Uterus (tissue), 4 donors: ENCODE data around the gene AACS. TPM values are rescaled to one million over a fixed set of nuclear protein-coding genes. Genes with fewer than 3 reads are reported as not detected.
"Not testable (repeated sequence)": the region's sequence is repeated elsewhere in the genome, so short reads cannot be mapped to it uniquely, and the experiment has no call there.

Experiments used
- DNase-seq, 2 donors: peaks; one replicate each; pipeline ENCODE4 v3.0.0-alpha.2; 2019 to 2020
- H3K27ac ChIP-seq, 2 donors: fragments of 200-600 bp; sonication (generic); 1 replicate in 1 of 2; 2 replicates in 1 of 2; pipeline ENCODE4 v1.5.1; 2016 to 2018
- H3K27me3 ChIP-seq, 2 donors: fragments of 200-600 bp; sonication (generic); one replicate each; pipeline ENCODE4 v1.5.1; 2018 to 2019; ENCODE audit warnings: control low read depth in 1 of 2
- H3K36me3 ChIP-seq, 2 donors: fragments of 200-600 bp; sonication (generic); one replicate each; pipeline ENCODE4 v1.5.1; 2019; ENCODE audit warnings: control low read depth in 1 of 2
- H3K4me1 ChIP-seq, 2 donors: fragments of 200-600 bp; sonication (generic); one replicate each; pipeline ENCODE4 v1.5.1; 2018 to 2019; ENCODE audit warnings: control low read depth in 1 of 2
- H3K4me3 ChIP-seq, 2 donors: fragments of 200-600 bp; sonication (generic); 1 replicate in 1 of 2; 2 replicates in 1 of 2; pipeline ENCODE4 v1.5.1; 2018 to 2019; ENCODE audit warnings: mild to moderate bottlenecking in 1 of 2
- H3K9me3 ChIP-seq, 2 donors: fragments of 200-600 bp; sonication (generic); one replicate each; pipeline ENCODE4 v1.5.1; 2019; ENCODE audit warnings: control low read depth in 1 of 2
- POLR2A ChIP-seq, 2 donors: fragments of 450-650 bp; IDR thresholded peaks; one replicate each; pipeline ENCODE4 v1.6.1; 2016; ENCODE audit warnings: antibody characterized with exemption in 2 of 2, mild to moderate bottlenecking in 1 of 2, moderate library complexity in 1 of 2
- intact Hi-C: fragments of 100-400 bp; cut with DNase I; formaldehyde crosslinking; loops from one replicate; pipeline ENCODE4 v1.15.1; 2023; ENCODE audit warnings: low total_unique reads
- total RNA-seq, 4 donors: library from RNA; depleted of rRNA in 3 of 4; stranded (reverse); fragments of >200 nt in 3 of 4; gene quantifications; one replicate each; pipeline versions ENCODE4 v1.1.0 to v1.2.4, GENCODE V29; 2014 to 2023
- TF ChIP-seq, protein P1 (sequence below), 4 experiments: fragments of 200-600 bp in 2 of 4; fragments of 450-650 bp in 2 of 4; sonication (generic) in 2 of 4; IDR thresholded peaks; one replicate each; pipeline ENCODE4 v1.5.1; 2016 to 2019; ENCODE audit warnings: antibody characterized with exemption in 4 of 4, mild to moderate bottlenecking in 2 of 4, moderate library complexity in 1 of 4
- donor health status: DM: yes; HTN: yes; CAD: no.

The AACS gene
- total RNA-seq, 4 donors from 2014 or later = 7.6 to 22.3 (median 20.0) TPM

DNA sequence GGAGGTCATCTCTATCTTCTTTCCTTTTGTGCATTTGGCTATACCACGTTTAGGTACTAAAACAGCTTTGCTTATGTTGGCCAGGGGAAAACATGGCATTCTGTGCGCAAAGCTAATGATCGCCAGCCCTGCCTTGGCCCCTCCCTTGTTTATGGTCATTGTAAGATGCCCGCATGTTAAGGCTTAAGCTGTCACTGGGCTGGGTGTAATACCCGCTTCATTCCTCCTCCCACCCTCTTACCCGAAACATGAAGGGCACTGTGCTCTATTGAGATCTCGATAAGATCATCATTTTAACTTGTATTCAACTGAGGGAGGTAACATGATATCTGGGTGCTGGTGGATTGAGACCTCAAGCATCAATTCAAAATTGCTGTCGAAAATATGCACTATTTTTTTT, 37.1 kb upstream of the AACS start:
- H3K27me3 ChIP-seq = no peaks in the 10 kb centered on the region
- H3K36me3 ChIP-seq = no peaks in the 10 kb centered on the region
- no peaks in the 10 kb centered on the region for H3K4me1 ChIP-seq
- no peak overlapping the region for H3K27ac ChIP-seq
- intact Hi-C loops = no loop called here
- no peak for TF ChIP-seq POLR2A (IDR thresholded peaks at IDR 0.05)
- TF ChIP-seq, protein P1, sequence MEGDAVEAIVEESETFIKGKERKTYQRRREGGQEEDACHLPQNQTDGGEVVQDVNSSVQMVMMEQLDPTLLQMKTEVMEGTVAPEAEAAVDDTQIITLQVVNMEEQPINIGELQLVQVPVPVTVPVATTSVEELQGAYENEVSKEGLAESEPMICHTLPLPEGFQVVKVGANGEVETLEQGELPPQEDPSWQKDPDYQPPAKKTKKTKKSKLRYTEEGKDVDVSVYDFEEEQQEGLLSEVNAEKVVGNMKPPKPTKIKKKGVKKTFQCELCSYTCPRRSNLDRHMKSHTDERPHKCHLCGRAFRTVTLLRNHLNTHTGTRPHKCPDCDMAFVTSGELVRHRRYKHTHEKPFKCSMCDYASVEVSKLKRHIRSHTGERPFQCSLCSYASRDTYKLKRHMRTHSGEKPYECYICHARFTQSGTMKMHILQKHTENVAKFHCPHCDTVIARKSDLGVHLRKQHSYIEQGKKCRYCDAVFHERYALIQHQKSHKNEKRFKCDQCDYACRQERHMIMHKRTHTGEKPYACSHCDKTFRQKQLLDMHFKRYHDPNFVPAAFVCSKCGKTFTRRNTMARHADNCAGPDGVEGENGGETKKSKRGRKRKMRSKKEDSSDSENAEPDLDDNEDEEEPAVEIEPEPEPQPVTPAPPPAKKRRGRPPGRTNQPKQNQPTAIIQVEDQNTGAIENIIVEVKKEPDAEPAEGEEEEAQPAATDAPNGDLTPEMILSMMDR (IDR thresholded peaks at IDR 0.05) = no peak
- no peaks in the 10 kb centered on the region for H3K9me3 ChIP-seq
- no peak overlapping the region for H3K4me3 ChIP-seq
- DNase-seq = no peak

- TF ChIP-seq POLR2A (IDR thresholded peaks at IDR 0.05) = no peak
- TF ChIP-seq, protein P1 (IDR thresholded peaks at IDR 0.05) = no peak
- Histone ChIP-seq H3K27ac (no peak overlapping the region), H3K4me3 (no peak overlapping the region), H3K4me1 (no peaks in the 10 kb centered on the region), H3K36me3 (no peaks in the 10 kb centered on the region), H3K9me3 (no peaks in the 10 kb centered on the region), H3K27me3 (no peaks in the 10 kb centered on the region)
- no peak for DNase-seq
- intact Hi-C loops = no loop called here
Observed at GRCh38 chr12:125029761-125030358, 35.4 kb upstream of the AACS start.

DNA sequence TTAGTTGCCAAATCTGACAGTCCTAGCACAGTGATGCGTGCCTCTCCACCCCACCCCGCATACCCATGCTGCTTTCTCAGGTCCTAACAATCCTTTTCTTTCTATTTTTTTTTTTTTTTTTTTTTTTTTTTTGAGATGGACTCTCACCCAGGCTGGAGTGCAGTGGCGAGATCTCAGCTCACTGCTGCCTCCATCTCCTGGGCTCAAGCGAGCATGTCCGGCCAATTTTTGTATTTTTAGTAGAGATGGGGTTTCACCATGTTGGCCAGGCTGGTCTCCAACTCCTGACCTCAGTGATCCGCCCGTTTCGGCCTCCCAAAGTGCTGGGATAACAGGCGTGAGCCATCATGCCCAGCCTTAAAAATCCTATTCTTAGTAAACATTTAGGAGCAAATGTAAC, 33.8 kb upstream of the AACS start:
- H3K4me3 ChIP-seq, H3K4me1 ChIP-seq, H3K36me3 ChIP-seq, H3K27ac ChIP-seq, H3K27me3 ChIP-seq, intact Hi-C loops, H3K9me3 ChIP-seq, DNase-seq: not testable (repeated sequence)

DNA sequence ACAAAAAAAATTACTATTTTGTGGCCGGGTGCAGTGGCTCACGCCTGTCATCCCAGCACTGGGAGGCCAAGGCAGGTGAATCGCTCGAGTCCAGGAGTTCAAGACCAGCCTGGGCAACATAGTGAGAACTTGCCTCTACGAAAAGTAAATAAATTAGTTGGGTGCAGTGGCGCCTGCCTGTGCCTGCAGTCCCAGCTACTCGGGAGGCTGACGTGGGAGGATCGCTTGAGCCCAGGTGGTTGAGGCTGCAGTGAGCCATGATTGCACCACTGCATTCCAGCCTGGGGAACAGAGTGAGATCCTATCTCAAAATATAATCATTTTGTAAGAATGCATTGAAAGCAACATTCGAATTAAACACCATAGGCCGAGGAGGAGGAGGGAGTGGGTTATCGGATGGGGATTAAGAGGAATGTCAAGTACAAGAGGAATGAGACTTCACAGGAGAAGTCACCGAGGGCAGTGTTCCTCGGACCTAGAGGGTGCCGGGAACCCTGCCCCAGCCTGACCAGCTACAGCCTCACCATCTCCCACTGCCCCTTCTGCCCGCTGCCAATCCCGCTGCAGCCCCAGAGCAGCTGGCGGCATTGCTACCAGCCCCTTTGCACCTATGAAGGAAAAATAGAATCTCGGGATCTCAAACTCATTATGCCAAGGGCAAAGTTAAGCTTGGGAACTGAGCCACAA, 32.6 kb upstream of the AACS start:
- H3K4me1 ChIP-seq = no peaks in the 10 kb centered on the region
- intact Hi-C loops = no loop called here
- H3K27me3 ChIP-seq = no peaks in the 10 kb centered on the region
- TF ChIP-seq, protein P1 (IDR thresholded peaks at IDR 0.05) = no peak
- TF ChIP-seq POLR2A (IDR thresholded peaks at IDR 0.05) = no peak
- no peaks in the 10 kb centered on the region for H3K9me3 ChIP-seq
- no peak overlapping the region for H3K27ac ChIP-seq
- no peak overlapping the region for H3K4me3 ChIP-seq
- no peak for DNase-seq
- H3K36me3 ChIP-seq = no peaks in the 10 kb centered on the region

GRCh38 chr12:125033288-125033687, 31.9 kb upstream of the AACS start:
- no peak for DNase-seq
- H3K4me3 ChIP-seq = no peak overlapping the region
- intact Hi-C loops = no loop called here

More at GRCh38 chr12:125033288-125033687, 31.9 kb upstream of the AACS start:
- no peak overlapping the region for H3K27ac ChIP-seq
- no peaks in the 10 kb centered on the region for H3K4me1 ChIP-seq
- no peaks in the 10 kb centered on the region for H3K9me3 ChIP-seq
- TF ChIP-seq, protein P1 (IDR thresholded peaks at IDR 0.05) = no peak
- no peak for TF ChIP-seq POLR2A (IDR thresholded peaks at IDR 0.05)
- no peaks in the 10 kb centered on the region for H3K27me3 ChIP-seq
- H3K36me3 ChIP-seq = no peaks in the 10 kb centered on the region
